Aorta (tissue), 5 donors: ENCODE results near the gene NAGA. TPM values are rescaled to one million over a fixed set of nuclear protein-coding genes. Genes with fewer than 3 reads are reported as not detected.

Source experiments
- ATAC-seq: fragments of 200-7000 bp; cut with Tn5 transposase; one replicate; pipeline ENCODE4 v1.9.1; 2022; ENCODE audit warnings: moderate library complexity; ENCODE audit not compliant: low FRiP score
- DNase-seq, 2 donors: peaks; one replicate each; pipeline ENCODE4 v3.0.0-alpha.2; 2020
- H3K27ac ChIP-seq, 2 donors: one replicate each; pipeline ENCODE4 v1.5.1; 2013; ENCODE audit warnings: low read length in 2 of 2, mild to moderate bottlenecking in 2 of 2, moderate library complexity in 2 of 2, control low read depth in 1 of 2, inconsistent platforms in 1 of 2, low read depth in 1 of 2
- H3K27me3 ChIP-seq, 2 donors: one replicate each; pipeline ENCODE4 v1.6.1; 2013; ENCODE audit warnings: control low read depth in 1 of 2, low read length in 1 of 2, mild to moderate bottlenecking in 1 of 2, moderate library complexity in 1 of 2; ENCODE audit not compliant: insufficient read depth in 2 of 2, control insufficient read depth in 1 of 2
- H3K36me3 ChIP-seq, 2 donors: one replicate each; pipeline ENCODE4 v1.6.1; 2013; ENCODE audit warnings: control low read depth in 1 of 2, low read length in 1 of 2, mild to moderate bottlenecking in 1 of 2; ENCODE audit not compliant: insufficient read depth in 2 of 2, control insufficient read depth in 1 of 2
- H3K4me1 ChIP-seq, 2 donors: one replicate each; pipeline ENCODE4 v1.6.1; 2013; ENCODE audit warnings: low read length in 2 of 2, control low read depth in 1 of 2, mild to moderate bottlenecking in 1 of 2, moderate library complexity in 1 of 2; ENCODE audit not compliant: insufficient read depth in 2 of 2, control insufficient read depth in 1 of 2
- H3K4me3 ChIP-seq, 2 donors: one replicate each; pipeline ENCODE4 v1.5.1; 2013; ENCODE audit warnings: low read length in 2 of 2, control low read depth in 1 of 2, mild to moderate bottlenecking in 1 of 2
- H3K9me3 ChIP-seq: one replicate; pipeline ENCODE4 v1.6.1; 2013; ENCODE audit warnings: mild to moderate bottlenecking, low read length; ENCODE audit not compliant: control insufficient read depth
- WGBS, 2 donors: extraction: QIAGEN DNeasy Blood & Tissue Kit; methylation state at CpG; one replicate each; pipeline ENCODE4 v1.1.7; 2013; 5-methylcytosine and 5-hydroxymethylcytosine counted together
- intact Hi-C, 2 donors: fragments of 100-400 bp; cut with DNase I; formaldehyde crosslinking; loops; one replicate each; pipeline versions ENCODE4 v1.14.2 to v1.15.0; 2022
- polyA plus RNA-seq, 2 donors: library from polyadenylated mRNA; stranded (reverse); fragments of 200-250 nt; gene quantifications; one replicate each; pipeline ENCODE4 v1.2.3, GENCODE V29; 2013
- total RNA-seq, 2 donors: library from RNA; stranded (reverse); fragmentation: NEBNext Ultra II Directional; extraction: Animal tissue kit (Norgen Biotek cat#: 25700); gene quantifications; one replicate each; pipeline ENCODE4 v1.2.1, GENCODE V29; 2021
- donor health status: healthy with polysubstance abuse.
- donor health status: Bipolar disorder and iron deficiency.
- donor health status: DM: no; HTN: no; CAD: no.
- donor health status: DM: no; HTN: no; CAD: no.
- donor health status: DM: yes; HTN: yes; CAD: no.

NAGA gene
- total and polyA plus RNA-seq, 4 donors: 8.4 to 27.6 (median 19.3) TPM

- peak overlapping the region in 1 of 2 donors; percentile 49 for H3K4me3 ChIP-seq
- H3K27ac ChIP-seq: peak overlapping the region; percentile 91 to 98
- peak; percentile 53 for ATAC-seq
- intact Hi-C loops: loop anchor here in 1 of 2 donors (1.0 kb wide), 1 partner anchor 12 kb away; the partner anchor contains the start of gene NDUFA6
- H3K36me3 ChIP-seq: peaks cover 0 to 5% of the 10 kb centered on the region in 2 donors
- H3K9me3 ChIP-seq: no peaks in the 10 kb centered on the region
- no peak for DNase-seq
- H3K4me1 ChIP-seq: no peaks in the 10 kb centered on the region
- 14 to 17% methylated on average over 24 of the region's 24 CpGs for WGBS, 2 donors
- no peaks in the 10 kb centered on the region for H3K27me3 ChIP-seq
Measured at GRCh38 chr22:42078469-42079318, 8.1 kb upstream of the NAGA start.

DNA sequence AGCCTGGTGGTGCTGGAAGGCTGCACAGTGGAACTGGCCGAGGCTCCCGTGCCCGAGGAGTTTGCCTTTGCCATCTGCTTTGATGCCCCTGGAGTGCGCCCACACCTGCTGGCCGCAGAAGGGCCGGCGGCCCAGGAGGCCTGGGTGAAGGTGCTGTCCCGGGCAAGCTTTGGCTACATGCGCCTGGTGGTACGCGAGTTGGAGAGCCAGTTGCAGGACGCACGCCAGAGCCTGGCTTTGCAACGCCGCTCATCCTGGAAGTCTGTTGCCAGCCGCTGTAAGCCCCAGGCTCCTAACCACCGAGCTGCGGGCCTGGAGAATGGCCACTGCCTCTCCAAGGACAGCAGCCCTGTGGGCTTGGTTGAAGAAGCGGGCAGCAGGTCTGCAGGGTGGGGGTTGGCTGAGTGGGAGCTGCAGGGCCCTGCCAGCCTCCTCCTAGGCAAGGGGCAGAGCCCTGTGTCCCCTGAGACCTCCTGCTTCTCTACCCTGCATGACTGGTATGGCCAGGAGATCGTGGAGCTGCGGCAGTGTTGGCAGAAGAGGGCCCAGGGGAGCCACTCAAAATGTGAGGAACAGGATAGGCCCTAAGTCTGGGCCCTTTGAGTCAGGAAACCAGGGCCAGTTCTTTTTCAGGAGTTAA, 7.0 kb upstream of the NAGA start:
- Histone ChIP-seq H3K36me3 (peaks cover 0 to 1% of the 10 kb centered on the region in 2 donors), H3K9me3 (no peaks in the 10 kb centered on the region), H3K4me1 (no peaks in the 10 kb centered on the region), H3K4me3 (no peak overlapping the region), H3K27me3 (no peaks in the 10 kb centered on the region), H3K27ac (no peak overlapping the region)
- no peak for DNase-seq
- intact Hi-C loops: no loop called here
- 79 to 82% methylated on average over 21 of the region's 21 CpGs for WGBS, 2 donors
- ATAC-seq: no peak

DNA sequence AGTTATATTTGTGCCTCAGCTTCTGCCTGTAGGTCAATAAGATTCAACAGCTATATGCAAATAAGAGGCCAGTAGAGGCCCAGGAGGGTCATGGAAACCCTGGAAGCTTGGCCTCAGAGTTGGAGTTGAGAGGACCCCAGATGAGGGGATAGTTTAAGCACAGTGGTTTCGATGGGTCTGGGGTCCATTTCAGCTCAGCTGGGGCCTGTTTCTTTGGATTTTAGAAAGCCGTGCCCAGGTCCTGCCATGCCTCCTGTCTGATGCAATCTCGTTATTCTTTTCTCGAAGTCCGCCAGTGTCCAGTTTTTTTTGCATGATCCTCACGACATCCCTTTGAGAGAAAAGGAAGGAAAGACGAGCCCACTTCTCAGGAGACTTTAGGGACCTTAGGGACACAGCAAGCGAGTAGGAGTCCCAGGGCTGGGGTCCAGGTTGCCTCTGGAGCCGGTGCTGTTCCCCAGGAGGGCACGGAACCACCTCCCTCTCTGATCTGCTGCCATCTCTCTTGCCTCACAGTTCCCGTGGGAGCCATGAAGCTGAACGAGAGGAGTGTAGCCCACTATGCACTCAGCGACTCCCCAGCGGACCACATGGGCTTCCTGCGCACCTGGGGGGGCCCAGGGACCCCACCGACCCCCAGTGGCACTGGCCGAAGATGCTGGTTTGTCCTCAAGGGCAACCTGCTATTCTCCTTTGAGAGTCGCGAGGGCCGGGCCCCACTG, 6.3 kb upstream of the NAGA start:
- Histone ChIP-seq H3K4me3 (no peak overlapping the region), H3K9me3 (no peaks in the 10 kb centered on the region), H3K4me1 (no peaks in the 10 kb centered on the region), H3K36me3 (no peaks in the 10 kb centered on the region), H3K27ac (no peak overlapping the region), H3K27me3 (no peaks in the 10 kb centered on the region)
- 84 to 85% methylated on average over 20 of the region's 20 CpGs for WGBS, 2 donors
- no peak for DNase-seq
- intact Hi-C loops: no loop called here
- no peak for ATAC-seq

GRCh38 chr22:42074846-42075676, 4.4 kb upstream of the NAGA start:
- intact Hi-C loops: loop anchor here in 1 of 2 donors (5.0 kb wide), 1 partner anchor 388 kb away; the partner anchor contains the start of gene SNU13
- DNase-seq (no peak), ATAC-seq (no peak)
- H3K27me3 ChIP-seq: no peaks in the 10 kb centered on the region
- WGBS, 2 donors: 56 to 61% methylated on average over 9 of the region's 9 CpGs
- H3K36me3 ChIP-seq: no peaks in the 10 kb centered on the region
- H3K4me3 ChIP-seq: peak overlapping the region; percentile 53 to 80
- peak overlapping the region; percentile 18 to 92 for H3K27ac ChIP-seq
- H3K9me3 ChIP-seq: no peaks in the 10 kb centered on the region
- H3K4me1 ChIP-seq: no peaks in the 10 kb centered on the region

DNA sequence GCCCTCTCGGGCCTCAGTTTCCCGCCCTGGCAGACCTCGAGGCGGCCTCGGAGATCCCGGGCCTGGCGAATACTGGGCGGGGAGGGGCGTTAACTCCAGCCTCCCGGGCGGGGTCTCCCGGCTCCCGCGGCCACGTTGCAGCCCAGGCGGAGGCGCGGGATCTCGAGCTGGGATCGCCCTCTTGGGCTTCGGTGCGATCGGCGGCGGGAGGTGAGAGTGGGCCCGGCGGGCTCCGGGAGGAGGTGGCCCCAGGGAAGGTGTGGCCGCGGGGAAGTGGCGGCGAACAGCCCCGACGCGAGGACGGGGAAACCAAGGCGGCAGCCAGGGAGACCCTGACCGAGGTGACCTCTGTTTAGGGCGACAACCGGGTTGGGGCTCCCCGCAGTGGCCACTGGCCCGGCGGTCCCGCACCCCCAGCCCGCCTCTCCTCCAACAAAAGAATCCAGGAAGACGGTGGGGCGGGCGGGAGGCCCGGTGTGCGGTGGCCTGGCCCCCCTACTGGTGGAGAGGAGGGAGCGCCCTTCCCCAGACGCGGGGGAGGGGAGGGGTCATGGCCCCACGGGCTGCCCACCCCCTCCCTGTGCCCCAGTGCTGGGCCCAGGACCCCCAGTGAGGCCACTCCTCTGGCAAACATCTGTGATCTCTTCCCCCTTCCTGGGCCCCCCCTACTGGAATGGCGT, 3.7 kb upstream of the NAGA start, which contains the start of gene PHETA2:
TSS of gene PHETA2 (plus strand) at position 117 of the 680 bp plus-strand sequence. CDS start 3,046 bp downstream, outside the sequence.
- WGBS, 2 donors: 0 to 1% methylated on average over 32 to 55 of the region's 55 CpGs
- Histone ChIP-seq H3K36me3 (no peaks in the 10 kb centered on the region), H3K4me1 (no peaks in the 10 kb centered on the region), H3K27ac (peak within 1 kb of the TSS; percentile 18 to 92), H3K4me3 (peak within 1 kb of the TSS; percentile 53 to 80), H3K27me3 (no peaks in the 10 kb centered on the region), H3K9me3 (no peaks in the 10 kb centered on the region)
- ATAC-seq: peak; percentile 4
- DNase-seq: peak; percentile 75 to 84
- intact Hi-C loops: loop anchor here in 1 of 2 donors (5.0 kb wide), 1 partner anchor 387 kb away; the partner anchor contains the start of gene SNU13

DNA sequence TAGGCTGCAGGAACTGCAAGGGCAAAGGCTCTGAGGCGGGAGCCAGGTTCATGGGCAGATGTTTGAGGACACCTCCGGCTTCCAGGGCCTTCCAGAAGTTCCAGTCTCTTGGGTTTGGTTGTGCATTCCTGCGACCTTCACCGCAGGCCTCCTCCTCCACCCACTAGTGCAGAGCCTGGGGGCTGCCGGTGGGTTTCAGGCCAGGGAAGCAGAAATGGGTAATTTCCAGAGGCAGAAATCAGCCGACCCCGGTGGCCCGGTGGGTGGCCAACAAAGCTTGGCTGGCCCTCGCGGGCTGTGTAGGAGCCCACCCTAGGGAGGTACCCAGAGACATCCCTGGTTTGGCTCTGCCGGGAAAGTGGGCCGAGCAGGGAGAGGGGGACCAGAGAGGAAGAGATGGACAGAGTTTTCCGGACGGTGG, 3.0 kb upstream of the NAGA start:
- 61 to 64% methylated on average over 13 to 14 of the region's 14 CpGs for WGBS, 2 donors
- intact Hi-C loops: loop anchor here in 1 of 2 donors (5.0 kb wide), 1 partner anchor 386 kb away; the partner anchor contains the start of gene SNU13
- Histone ChIP-seq H3K4me3 (peak overlapping the region in 1 of 2 donors; percentile 80), H3K27me3 (no peaks in the 10 kb centered on the region), H3K4me1 (no peaks in the 10 kb centered on the region), H3K27ac (peak overlapping the region in 1 of 2 donors; percentile 92), H3K36me3 (no peaks in the 10 kb centered on the region), H3K9me3 (no peaks in the 10 kb centered on the region)
- ATAC-seq: no peak
- no peak for DNase-seq

- WGBS, 2 donors: 86 to 92% methylated on average over 8 of the region's 8 CpGs
- Histone ChIP-seq H3K4me3 (no peak overlapping the region), H3K27me3 (no peaks in the 10 kb centered on the region), H3K36me3 (no peaks in the 10 kb centered on the region), H3K9me3 (no peaks in the 10 kb centered on the region), H3K4me1 (no peaks in the 10 kb centered on the region), H3K27ac (no peak overlapping the region)
- intact Hi-C loops: loop anchor here in 1 of 2 donors (5.0 kb wide), 1 partner anchor 385 kb away; the partner anchor contains the start of gene SNU13
- ATAC-seq (no peak), DNase-seq (no peak)
Measured at GRCh38 chr22:42072606-42073330, 2.2 kb upstream of the NAGA start.
